BJ (cell line): ENCODE measurements around the gene TCL1B. TPM values are rescaled to one million over a fixed set of nuclear protein-coding genes. Genes with fewer than 3 reads are reported as not detected.

Experiments
- CTCF ChIA-PET: fragments of 350-600 bp; formaldehyde crosslinking; extraction: SDS; loops from one replicate; lab custom pipeline; 2021; ENCODE audit warnings: antibody characterized with exemption, inconsistent platforms; lab: Yijun Ruan, JAX
- POLR2A ChIA-PET: fragments of 300-600 bp; sonication (Branson Sonifier 250); formaldehyde crosslinking; extraction: SDS; loops from one replicate; lab custom pipeline; 2021; ENCODE audit warnings: antibody characterized with exemption; lab: Charles Lee
- DNase-seq: peaks from one replicate; pipeline ENCODE4 v3.0.0-alpha.2; 2011; ENCODE audit warnings: low read depth
- H3K27me3 ChIP-seq: 2 replicates; pipeline ENCODE4 v1.6.0; 2011; ENCODE audit warnings: low read length; ENCODE audit not compliant: control insufficient read depth, insufficient read depth
- H3K36me3 ChIP-seq: 2 replicates; pipeline ENCODE4 v1.5.1; 2011; ENCODE audit warnings: low read length; ENCODE audit not compliant: control insufficient read depth, insufficient read depth
- H3K4me3 ChIP-seq: 2 replicates; pipeline ENCODE4 v1.5.1; 2011; ENCODE audit warnings: low read depth, mild to moderate bottlenecking, control low read depth, low read length
- polyA plus RNA-seq: library from polyadenylated mRNA; depleted of rRNA; stranded (reverse); fragments of >200 nt; gene quantifications from 2 replicates; pipeline ENCODE4 v1.2.3, GENCODE V29; 2011; rRNA removed
- small RNA-seq: library from RNA; depleted of rRNA; stranded (forward); fragments of <200 nt; gene quantifications from one replicate; pipeline ENCODE3, GENCODE V24; 2012; ENCODE audit warnings: low replicate concordance, low read depth; ENCODE audit not compliant: insufficient read length
- TF ChIP-seq, protein P1 (sequence below): IDR thresholded peaks from 2 replicates; pipeline ENCODE4 v1.5.1; 2011; ENCODE audit warnings: low read depth, mild to moderate bottlenecking, control low read depth, inconsistent platforms, low read length, moderate library complexity; ENCODE audit not compliant: insufficient read depth

Gene TCL1B
- polyA plus RNA-seq, 1 experiment = not detected

- H3K27me3 ChIP-seq = no peaks in the 10 kb centered on the region
- no peak overlapping the region for H3K4me3 ChIP-seq
- TF ChIP-seq, protein P1, sequence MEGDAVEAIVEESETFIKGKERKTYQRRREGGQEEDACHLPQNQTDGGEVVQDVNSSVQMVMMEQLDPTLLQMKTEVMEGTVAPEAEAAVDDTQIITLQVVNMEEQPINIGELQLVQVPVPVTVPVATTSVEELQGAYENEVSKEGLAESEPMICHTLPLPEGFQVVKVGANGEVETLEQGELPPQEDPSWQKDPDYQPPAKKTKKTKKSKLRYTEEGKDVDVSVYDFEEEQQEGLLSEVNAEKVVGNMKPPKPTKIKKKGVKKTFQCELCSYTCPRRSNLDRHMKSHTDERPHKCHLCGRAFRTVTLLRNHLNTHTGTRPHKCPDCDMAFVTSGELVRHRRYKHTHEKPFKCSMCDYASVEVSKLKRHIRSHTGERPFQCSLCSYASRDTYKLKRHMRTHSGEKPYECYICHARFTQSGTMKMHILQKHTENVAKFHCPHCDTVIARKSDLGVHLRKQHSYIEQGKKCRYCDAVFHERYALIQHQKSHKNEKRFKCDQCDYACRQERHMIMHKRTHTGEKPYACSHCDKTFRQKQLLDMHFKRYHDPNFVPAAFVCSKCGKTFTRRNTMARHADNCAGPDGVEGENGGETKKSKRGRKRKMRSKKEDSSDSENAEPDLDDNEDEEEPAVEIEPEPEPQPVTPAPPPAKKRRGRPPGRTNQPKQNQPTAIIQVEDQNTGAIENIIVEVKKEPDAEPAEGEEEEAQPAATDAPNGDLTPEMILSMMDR = no peak
- no peaks in the 10 kb centered on the region for H3K36me3 ChIP-seq
- ChIA-PET POLR2A (no interaction called here), CTCF (no interaction called here)
- no peak for DNase-seq
Observed at GRCh38 chr14:95739356-95739755, 53.1 kb downstream of the TCL1B start.

GRCh38 chr14:95741038-95741490, 54.8 kb downstream of the TCL1B start:
- Histone ChIP-seq H3K27me3 (no peaks in the 10 kb centered on the region), H3K4me3 (no peak overlapping the region), H3K36me3 (no peaks in the 10 kb centered on the region)
- no peak for DNase-seq
- CTCF ChIA-PET = no interaction called here
- TF ChIP-seq, protein P1 = no peak
- POLR2A ChIA-PET = no interaction called here

- ChIA-PET POLR2A (no interaction called here), CTCF (no interaction called here)
- DNase-seq = no peak
- TF ChIP-seq, protein P1 = no peak
- no peaks in the 10 kb centered on the region for H3K27me3 ChIP-seq
- no peak overlapping the region for H3K4me3 ChIP-seq
- no peaks in the 10 kb centered on the region for H3K36me3 ChIP-seq
Observed at GRCh38 chr14:95741781-95742180, 55.6 kb downstream of the TCL1B start.

Small RNA genes lying within 50 kb of the gene (small RNA-seq; reads per million reads assigned to genes)
- gene RF02193 = not detected

Other genes starting within 250 kb of the TCL1B start
- 3.5 TPM in 2 replicates for gene SYNE3, start 169.8 kb upstream of the TCL1B start, polyA plus RNA-seq
- gene GLRX5, start 151.4 kb upstream of the TCL1B start, polyA plus RNA-seq = 15.3 and 23.6 TPM in 2 replicates
- not detected in 2 replicates for gene TCL1A, start 27.7 kb downstream of the TCL1B start, polyA plus RNA-seq
- 0.02 TPM in 1 of 2 replicates, not detected in the other for gene TUNAR, start 190.4 kb downstream of the TCL1B start, polyA plus RNA-seq